GM12892 (cell line): ENCODE results near the gene DRC7.

ENCODE experiments used
- POLR2A ChIP-seq: IDR thresholded peaks from 2 replicates; pipeline ENCODE4 v1.6.1; 2011; ENCODE audit warnings: low read depth, low read length, control low read depth
- POLR2AphosphoS5 ChIP-seq: IDR thresholded peaks from 2 replicates; pipeline ENCODE4 v1.6.1; 2011; ENCODE audit warnings: low read depth, low read length, control low read depth
- TAF1 ChIP-seq: IDR thresholded peaks from 2 replicates; pipeline ENCODE4 v1.6.1; 2011; ENCODE audit warnings: low read depth, mild to moderate bottlenecking, control low read depth, low read length, borderline replicate concordance

DNA sequence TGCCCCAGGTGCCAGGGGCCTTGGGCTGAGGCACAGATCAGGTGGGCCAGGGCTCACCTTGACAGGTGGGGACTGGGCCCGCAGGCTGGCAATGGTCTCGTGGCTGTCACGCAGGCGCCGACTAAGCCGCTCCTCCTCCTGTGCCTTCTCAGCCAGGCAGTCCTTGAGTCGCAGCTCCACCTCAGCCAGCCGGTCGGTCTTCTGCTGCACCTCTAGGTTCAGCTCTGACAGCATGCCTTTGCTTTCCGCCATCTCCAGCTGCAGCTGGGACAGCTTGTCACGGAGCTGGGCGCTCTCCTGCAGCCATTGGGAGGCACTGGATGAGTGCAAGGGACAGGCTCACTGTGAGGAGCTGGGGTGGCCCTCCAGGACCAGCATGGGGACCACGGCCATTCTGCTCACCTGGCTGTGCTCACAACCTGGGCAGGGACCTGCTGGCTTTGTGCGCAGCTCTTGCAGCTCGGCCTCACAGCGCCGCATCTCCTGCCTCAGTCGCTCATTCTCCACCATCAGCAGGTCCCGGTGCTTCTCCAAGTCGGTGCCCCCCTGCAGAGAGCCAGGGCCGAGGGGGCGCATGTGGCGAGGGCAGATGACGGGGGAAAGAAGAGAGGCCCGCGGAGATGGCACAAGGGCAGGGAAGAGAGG, 76.7 kb downstream of the DRC7 start:
- TF ChIP-seq POLR2AphosphoS5 (no peak), POLR2A (no peak), TAF1 (no peak)
